K562 (cell line): ENCODE results near the gene CDCA3.

Experiments
- FIP1L1 ChIP-seq: fragments of 200-400 bp; formaldehyde crosslinking; IDR thresholded peaks from 2 replicates; pipeline ENCODE4 v1.6.1; 2018; ENCODE audit warnings: mild to moderate bottlenecking, low read depth, low read length; ENCODE audit not compliant: poor library complexity, severe bottlenecking
- MAFK ChIP-seq: IDR thresholded peaks from 2 replicates; pipeline ENCODE4 v1.6.1; 2011; ENCODE audit warnings: low read length, improper control_type of control experiment
- POLR2AphosphoS2 ChIP-seq: IDR thresholded peaks from 2 replicates; pipeline ENCODE4 v1.6.1; 2012; ENCODE audit warnings: low read length, improper control_type of control experiment
- POLR2AphosphoS5 ChIP-seq: IDR thresholded peaks from 2 replicates; pipeline ENCODE4 v1.6.1; 2011; ENCODE audit warnings: mild to moderate bottlenecking, low read depth, low read length, moderate library complexity; ENCODE audit not compliant: control insufficient read depth, insufficient read depth
- POLR3A ChIP-seq: IDR thresholded peaks from 2 replicates; pipeline ENCODE4 v1.6.1; 2011; ENCODE audit warnings: borderline replicate concordance, mild to moderate bottlenecking, moderate library complexity; ENCODE audit not compliant: insufficient read length, insufficient read depth; ENCODE audit errors: extremely low read depth
- RFX5 ChIP-seq: IDR thresholded peaks from 2 replicates; pipeline ENCODE4 v1.6.1; 2011; ENCODE audit warnings: low read depth, mild to moderate bottlenecking, improper control_type of control experiment, low read length
- SIN3A ChIP-seq, 2 experiments: fragments of 150-350 bp in 1 of 2; IDR thresholded peaks; 2 replicates each; pipeline ENCODE4 v1.6.1; 2011 to 2016; ENCODE audit warnings: borderline replicate concordance in 2 of 2, low read depth in 2 of 2, low read length in 2 of 2, mild to moderate bottlenecking in 2 of 2, moderate library complexity in 2 of 2; ENCODE audit not compliant: control insufficient read depth in 1 of 2
- SRF ChIP-seq, 2 experiments: fragments of 250-450, 450-650 bp in 1 of 2; sonication (Bioruptor Pico) in 1 of 2; sonication (generic) in 1 of 2; formaldehyde crosslinking; IDR thresholded peaks; 2 replicates each; pipeline versions ENCODE4 v1.5.0 to v1.5.1; 2020 to 2022; ENCODE audit warnings: mild to moderate bottlenecking in 1 of 2, missing genetic modification reagents in 1 of 2
- TAF7 ChIP-seq: fragments of 450-650 bp; IDR thresholded peaks from 2 replicates; pipeline ENCODE4 v1.6.1; 2016; ENCODE audit warnings: missing genetic modification characterization, missing compliant biosample characterization
- TF ChIP-seq, protein P1 (sequence below): fragments of 450-650 bp; IDR thresholded peaks from 2 replicates; pipeline ENCODE4 v1.6.1; 2016; ENCODE audit warnings: antibody characterized with exemption

GRCh38 chr12:6799147-6799546, 51.9 kb downstream of the CDCA3 start:
- TF ChIP-seq FIP1L1: no peak
- TF ChIP-seq POLR3A: no peak
- TF ChIP-seq POLR2AphosphoS5: no peak
- TF ChIP-seq RFX5: no peak
- no peak for TF ChIP-seq POLR2AphosphoS2
- no peak for TF ChIP-seq TAF7
- TF ChIP-seq, protein P1, sequence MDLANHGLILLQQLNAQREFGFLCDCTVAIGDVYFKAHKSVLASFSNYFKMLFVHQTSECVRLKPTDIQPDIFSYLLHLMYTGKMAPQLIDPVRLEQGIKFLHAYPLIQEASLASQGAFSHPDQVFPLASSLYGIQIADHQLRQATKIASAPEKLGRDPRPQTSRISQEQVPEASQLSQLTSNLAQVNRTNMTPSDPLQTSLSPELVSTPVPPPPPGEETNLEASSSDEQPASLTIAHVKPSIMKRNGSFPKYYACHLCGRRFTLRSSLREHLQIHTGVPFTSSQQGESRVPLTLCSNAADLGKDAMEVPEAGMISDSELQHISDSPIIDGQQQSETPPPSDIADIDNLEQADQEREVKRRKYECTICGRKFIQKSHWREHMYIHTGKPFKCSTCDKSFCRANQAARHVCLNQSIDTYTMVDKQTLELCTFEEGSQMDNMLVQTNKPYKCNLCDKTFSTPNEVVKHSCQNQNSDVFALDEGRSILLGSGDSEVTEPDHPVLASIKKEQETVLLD: no peak
- no peak for TF ChIP-seq SRF (CRISPR knock-in tag; IDR thresholded peaks at IDR 0.05)
- TF ChIP-seq SIN3A (IDR thresholded peaks at IDR 0.05; ENCODE audit: borderline replicate concordance in 2 of 2, control insufficient read depth in 1 of 2, low read depth in 2 of 2, low read length in 2 of 2): no peak
- no peak for TF ChIP-seq MAFK
